A549 treated with AZD9567 at 1 μM for 4 hours (cell line): ENCODE measurements around the gene RRP8. TPM values are rescaled to one million over a fixed set of nuclear protein-coding genes. Genes with fewer than 3 reads are reported as not detected.

Experiments
- total RNA-seq: library from RNA; stranded (reverse); fragments of 200-300 nt; extraction: Qiagen RNA extraction; gene quantifications from 5 replicates; pipeline ENCODE4 v1.2.3, GENCODE V29; 2022; ENCODE audit not compliant: insufficient read depth

The RRP8 gene
- total RNA-seq: 29.8 to 37.8 TPM (median 34.4 TPM) in 5 replicates

GRCh38 chr11:6603287-6604080, at the start of gene RRP8, which contains the start of gene ILK:
Gene RRP8 (minus strand): TSS chr11:6603616. CDS start chr11:6603502, 114 bp downstream.
Gene ILK (plus strand): TSS chr11:6603774. CDS start chr11:6604272, 498 bp downstream.

GRCh38 chr11:6619004-6619745, 15.8 kb upstream of the RRP8 start, which contains the start of gene TPP1:
Gene TPP1 (minus strand): TSS chr11:6619422. CDS start chr11:6619400, 22 bp downstream.

GRCh38 chr11:6612213-6613041, 9.0 kb upstream of the RRP8 start, which contains the start of gene TAF10:
Gene TAF10 (minus strand): TSS chr11:6612216. CDS start chr11:6612189, 27 bp downstream.

Other genes with a start within 250 kb of the RRP8 start
- gene SMPD1, start 213.1 kb downstream of the RRP8 start, total RNA-seq: 9.0 to 19.4 TPM (median 9.8 TPM) in 5 replicates
- gene APBB1, start 184.5 kb downstream of the RRP8 start, total RNA-seq: 12.0 to 19.5 TPM (median 18.1 TPM) in 5 replicates
- 0.57 to 1.7 TPM (median 0.93 TPM) in 5 replicates for gene HPX, start 162.6 kb downstream of the RRP8 start, total RNA-seq
- 14.1 to 21.8 TPM (median 20.4 TPM) in 5 replicates for gene TRIM3, start 129.7 kb downstream of the RRP8 start, total RNA-seq
- gene ARFIP2, start 122.3 kb downstream of the RRP8 start, total RNA-seq: 46.9 to 58.2 TPM (median 57.0 TPM) in 5 replicates
- gene TIMM10B, start 122.1 kb downstream of the RRP8 start, total RNA-seq: 14.4 to 38.1 TPM (median 33.6 TPM) in 5 replicates
- gene DNHD1, start 106.3 kb downstream of the RRP8 start, total RNA-seq: 1.3 to 4.1 TPM (median 3.8 TPM) in 5 replicates
- 116 to 122 TPM (median 119 TPM) in 5 replicates for gene ILK, start 158 bp upstream of the RRP8 start, total RNA-seq
- 181 to 250 TPM (median 245 TPM) in 5 replicates for gene TAF10, start 8.6 kb upstream of the RRP8 start, total RNA-seq
- 39.8 to 46.4 TPM (median 44.6 TPM) in 5 replicates for gene TPP1, start 15.8 kb upstream of the RRP8 start, total RNA-seq
- 0.05 to 0.13 TPM (median 0.10 TPM) in 4 of 5 replicates, not detected in the other for gene DCHS1, start 52.2 kb upstream of the RRP8 start, total RNA-seq
- 96.7 to 199 TPM (median 105 TPM) in 5 replicates for gene MRPL17, start 79.7 kb upstream of the RRP8 start, total RNA-seq
- gene OR2AG2, start 168.4 kb upstream of the RRP8 start, total RNA-seq: 0.02 to 0.09 TPM in 2 of 5 replicates, not detected in the others
- not detected in 5 replicates for gene OR2AG1, start 179.4 kb upstream of the RRP8 start, total RNA-seq
- gene OR6A2, start 196.1 kb upstream of the RRP8 start, total RNA-seq: not detected in 5 replicates
- gene OR10A5, start 242.1 kb upstream of the RRP8 start, total RNA-seq: not detected in 5 replicates